HepG2 (cell line): ENCODE measurements around the gene CASR. TPM values are rescaled to one million over a fixed set of nuclear protein-coding genes. Genes with fewer than 3 reads are reported as not detected.

ENCODE experiments used
- ATAC-seq: fragments of 200-7000 bp; cut with Tn5 transposase; 3 replicates; pipeline ENCODE4 v1.9.1; 2020; ENCODE audit warnings: mild to moderate bottlenecking, moderate library complexity
- BruUV-seq: library from RNA; stranded (reverse); fragments of 400-500 nt; replicated peaks from 2 replicates; lab custom pipeline; 2021; lab: Mats Ljungman, UMichigan
- CTCF ChIA-PET: fragments of 300-600 bp; formaldehyde crosslinking; extraction: SDS; loops from one replicate; lab custom pipeline; 2021; ENCODE audit warnings: low total read pairs, inconsistent platforms, low intra/inter-chr PET ratio; lab: Yijun Ruan, JAX
- POLR2A ChIA-PET: fragments of 350-600 bp; sonication (Branson Sonifier 250); formaldehyde crosslinking; loops from one replicate; lab custom pipeline; 2020; ENCODE audit warnings: antibody characterized with exemption, inconsistent platforms; lab: Yijun Ruan, JAX
- DNase-seq: peaks from one replicate; pipeline ENCODE4 v3.0.0-alpha.2; 2015; ENCODE audit warnings: low spot score
- FAIRE-seq: peaks from 3 replicates; lab custom pipeline; 2011; peaks lifted over from hg19 to GRCh38; lab: Jason Lieb, UNC
- H2AFZ ChIP-seq: one replicate; pipeline ENCODE4 v1.6.1; 2011; ENCODE audit warnings: low read length, inconsistent platforms
- H3K27ac ChIP-seq: fragments of 300-600 bp; 3 replicates; pipeline ENCODE4 v1.8.0; 2011; ENCODE audit warnings: mixed run types, mild to moderate bottlenecking, mixed read lengths, low read length, inconsistent platforms; ENCODE audit not compliant: insufficient read depth; ENCODE audit errors: extremely low read length
- H3K27me3 ChIP-seq, 2 experiments: fragments of 200-600 bp in 1 of 2; 2 replicates in 1 of 2; 3 replicates in 1 of 2; pipeline versions ENCODE4 v1.6.0 to v1.8.0; 2011; ENCODE audit warnings: low read length in 2 of 2, mild to moderate bottlenecking in 2 of 2, moderate library complexity in 2 of 2, inconsistent platforms in 1 of 2; ENCODE audit not compliant: insufficient read depth in 2 of 2, control insufficient read depth in 1 of 2
- H3K36me3 ChIP-seq, 2 experiments: fragments of 200-600 bp in 1 of 2; replicated peaks in 1 of 2; 2 replicates in 1 of 2; 3 replicates in 1 of 2; pipeline versions ENCODE4 v1.5.1 to v1.8.0; 2011; ENCODE audit warnings: low read length in 2 of 2, inconsistent platforms in 1 of 2; ENCODE audit not compliant: insufficient read depth in 2 of 2, control insufficient read depth in 1 of 2
- H3K4me1 ChIP-seq: 2 replicates; pipeline ENCODE4 v1.5.1; 2012; ENCODE audit warnings: low read length, inconsistent platforms; ENCODE audit not compliant: insufficient read depth
- H3K4me2 ChIP-seq: 2 replicates; pipeline ENCODE4 v1.6.0; 2011; ENCODE audit warnings: low read depth, low read length, inconsistent platforms
- H3K4me3 ChIP-seq, 3 experiments: fragments of 200-600 bp in 1 of 3; sonication (generic), shearing (Covaris generic) in 1 of 3; replicated peaks in 1 of 3; 2 replicates each; pipeline ENCODE4 v1.5.1; 2011 to 2016; ENCODE audit warnings: low read length in 3 of 3, inconsistent platforms in 2 of 3, low read depth in 2 of 3, mild to moderate bottlenecking in 2 of 3, control low read depth in 1 of 3, mixed read lengths in 1 of 3; ENCODE audit not compliant: insufficient read depth in 1 of 3
- H3K79me2 ChIP-seq: one replicate; pipeline ENCODE4 v1.6.1; 2011; ENCODE audit warnings: low read length, inconsistent platforms; ENCODE audit not compliant: insufficient read depth
- H3K9ac ChIP-seq: 2 replicates; pipeline ENCODE4 v1.6.0; 2011; ENCODE audit warnings: mild to moderate bottlenecking, low read depth, low read length, inconsistent platforms; ENCODE audit not compliant: insufficient read depth
- H3K9me3 ChIP-seq: 2 replicates; pipeline ENCODE4 v1.5.1; 2012; ENCODE audit warnings: mild to moderate bottlenecking, low read length
- H4K20me1 ChIP-seq: 2 replicates; pipeline ENCODE4 v1.6.0; 2011; ENCODE audit warnings: inconsistent platforms, mild to moderate bottlenecking, low read length, moderate library complexity; ENCODE audit not compliant: insufficient read depth
- DR1 ChIP-seq: sonication (generic); formaldehyde crosslinking; IDR thresholded peaks from 2 replicates; pipeline ENCODE4 v1.8.0; 2021; ENCODE audit warnings: mild to moderate bottlenecking, missing genetic modification reagents, inconsistent platforms
- GRHL1 ChIP-seq: sonication (generic); formaldehyde crosslinking; conservative IDR thresholded peaks from 2 replicates; pipeline ENCODE4 v1.8.0; 2022; ENCODE audit warnings: missing genetic modification reagents
- MED1 ChIP-seq: sonication (generic); formaldehyde crosslinking; IDR thresholded peaks from 2 replicates; pipeline ENCODE4 v1.4.0; 2020; ENCODE audit warnings: missing genetic modification reagents
- NKX3-1 ChIP-seq: sonication (generic); formaldehyde crosslinking; IDR thresholded peaks from 2 replicates; pipeline ENCODE4 v1.5.0; 2020; ENCODE audit warnings: missing genetic modification reagents
- NR1H2 ChIP-seq: sonication (generic); formaldehyde crosslinking; IDR thresholded peaks from 2 replicates; pipeline ENCODE4 v1.8.1; 2022; ENCODE audit warnings: low read depth, missing genetic modification reagents, borderline replicate concordance
- PATZ1 ChIP-seq: sonication (generic); formaldehyde crosslinking; IDR thresholded peaks from 2 replicates; pipeline ENCODE4 v1.4.0; 2020; ENCODE audit warnings: missing genetic modification reagents
- RERE ChIP-seq: IDR thresholded peaks from 2 replicates; pipeline ENCODE4 v1.6.1; 2016; ENCODE audit warnings: low read depth, missing genetic modification reagents, missing compliant biosample characterization
- SMARCC2 ChIP-seq: fragments of 450-650 bp; IDR thresholded peaks from 2 replicates; pipeline ENCODE4 v1.6.1; 2017; ENCODE audit warnings: antibody characterized with exemption, mild to moderate bottlenecking
- SSRP1 ChIP-seq: IDR thresholded peaks from 2 replicates; pipeline ENCODE4 v1.6.1; 2016; ENCODE audit warnings: control low read depth
- ZNF10 ChIP-seq: sonication (generic); formaldehyde crosslinking; IDR thresholded peaks from 2 replicates; pipeline ENCODE4 v1.4.0; 2020; ENCODE audit warnings: mild to moderate bottlenecking, low read depth, missing genetic modification reagents, borderline replicate concordance
- ZNF235 ChIP-seq: sonication (generic); formaldehyde crosslinking; IDR thresholded peaks from 2 replicates; pipeline ENCODE4 v1.8.1; 2023; ENCODE audit warnings: mild to moderate bottlenecking, missing genetic modification reagents, borderline replicate concordance
- ZNF331 ChIP-seq: sonication (generic); formaldehyde crosslinking; IDR thresholded peaks from 2 replicates; pipeline ENCODE4 v1.4.0; 2020; ENCODE audit warnings: missing genetic modification reagents
- ZNF337 ChIP-seq: sonication (generic); formaldehyde crosslinking; IDR thresholded peaks from 2 replicates; pipeline ENCODE4 v1.5.1; 2020; ENCODE audit warnings: missing genetic modification reagents, low read depth, mild to moderate bottlenecking, borderline replicate concordance
- ZNF558 ChIP-seq: sonication (generic); formaldehyde crosslinking; IDR thresholded peaks from 2 replicates; pipeline ENCODE4 v1.9.0; 2022; ENCODE audit warnings: mild to moderate bottlenecking, missing genetic modification reagents, borderline replicate concordance
- WGBS: methylation state at CpG from one replicate; pipeline ENCODE4 v1.1.6; 2017; ENCODE audit warnings: low lambda C conversion rate; 5-methylcytosine and 5-hydroxymethylcytosine counted together
- in situ Hi-C: cut with HindIII; loops from 2 replicates; pipeline ENCODE4 v1.10.0; 2017; ENCODE audit warnings: low pct_unique_long_range_greater_than_20kb; ENCODE audit not compliant: extremely low pct_ligation_motif_present
- intact Hi-C: fragments of 100-400 bp; cut with micrococcal nuclease; formaldehyde crosslinking; loops from one replicate; pipeline ENCODE4 v1.10.0; 2022; ENCODE audit not compliant: unreplicated experiment
- polyA plus RNA-seq, 8 experiments: library from polyadenylated mRNA; depleted of rRNA in 3 of 8; stranded (reverse) in 7 of 8; unstranded in 1 of 8; fragments of >200 nt; fragmentation: Illumina TruSeq in 4 of 8; extraction: Trizol in 4 of 8; gene quantifications; 2 replicates each; pipeline versions ENCODE4 v1.2.1 to v1.2.3, GENCODE V29; 2011 to 2016; ENCODE audit warnings: low read depth in 4 of 8, missing spikeins in 1 of 8, mixed read lengths in 1 of 8; ENCODE audit not compliant: insufficient read depth in 1 of 8
- total RNA-seq, 5 experiments: library from RNA; depleted of rRNA; stranded (reverse); fragments of >200 nt; fragmentation: Illumina TruSeq; extraction: Trizol; gene quantifications; 2 replicates each; pipeline ENCODE4 v1.2.3, GENCODE V29; 2016; ENCODE audit warnings: low read depth in 1 of 5

Gene CASR
- total and polyA plus RNA-seq, 2 of the 13 experiments (the other 11 are each of a cell fraction or from before 2014, with no cell fraction given): not detected

GRCh38 chr3:122198966-122199365 is 15.5 kb downstream of the CASR start (continued):
- no peak for TF ChIP-seq SMARCC2
- no peak for TF ChIP-seq PATZ1 (CRISPR knock-in tag)
- no peak for TF ChIP-seq ZNF558 (CRISPR knock-in tag)
- TF ChIP-seq ZNF235 (CRISPR knock-in tag): no peak

DNA sequence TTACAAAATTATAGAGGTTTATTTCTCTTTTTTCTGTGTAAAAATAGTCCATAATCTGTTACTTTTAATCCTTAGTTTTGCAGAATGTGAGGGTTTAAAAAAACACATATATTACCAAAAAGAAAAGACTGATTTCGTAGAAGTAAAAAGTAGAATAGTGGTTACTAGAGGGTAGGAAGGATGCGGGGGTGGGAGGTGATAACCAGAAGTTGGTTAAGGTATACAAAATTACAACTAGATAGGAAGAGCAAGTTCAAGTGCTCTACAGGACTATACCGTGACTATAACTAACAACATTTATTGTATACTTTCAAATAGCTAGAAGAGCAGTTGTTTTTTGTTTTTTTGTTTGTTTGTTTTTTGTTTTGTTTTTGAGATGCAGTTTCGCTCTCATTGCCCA is 16.1 kb downstream of the CASR start:
- WGBS: 2% methylated on average over 4 of the region's 4 CpGs
- no peaks in the 10 kb centered on the region for H3K79me2 ChIP-seq
- no peak overlapping the region for H2AFZ ChIP-seq
- no peaks in the 10 kb centered on the region for H3K9me3 ChIP-seq
- H3K4me1 ChIP-seq: no peaks in the 10 kb centered on the region
- intact Hi-C loops: no loop called here
- H3K36me3 ChIP-seq: no peaks in the 10 kb centered on the region
- H3K27me3 ChIP-seq: no peaks in the 10 kb centered on the region; a peak in 1 of 5 replicates
- in situ Hi-C loops: no loop called here
- no peak overlapping the region for H3K27ac ChIP-seq
- DNase-seq (no peak), FAIRE-seq (no peak), ATAC-seq (no peak)
- POLR2A ChIA-PET: no interaction called here
- no peak overlapping the region for H3K4me3 ChIP-seq
- H3K9ac ChIP-seq: no peak overlapping the region
- CTCF ChIA-PET: no interaction called here
- no peak overlapping the region for H3K4me2 ChIP-seq
- no TSS peak for BruUV-seq
- no peaks in the 10 kb centered on the region for H4K20me1 ChIP-seq
- TF ChIP-seq GRHL1 (CRISPR knock-in tag) (no peak), NR1H2 (no peak), ZNF10 (CRISPR knock-in tag) (no peak), DR1 (CRISPR knock-in tag) (no peak), NKX3-1 (CRISPR knock-in tag) (no peak), ZNF337 (CRISPR knock-in tag) (no peak), RERE (no peak), SSRP1 (CRISPR knock-in tag) (no peak), MED1 (CRISPR knock-in tag) (no peak), ZNF331 (CRISPR knock-in tag) (no peak)
